ENCODE measurements around the gene SEMA4G.

SEMA4G gene

DNA sequence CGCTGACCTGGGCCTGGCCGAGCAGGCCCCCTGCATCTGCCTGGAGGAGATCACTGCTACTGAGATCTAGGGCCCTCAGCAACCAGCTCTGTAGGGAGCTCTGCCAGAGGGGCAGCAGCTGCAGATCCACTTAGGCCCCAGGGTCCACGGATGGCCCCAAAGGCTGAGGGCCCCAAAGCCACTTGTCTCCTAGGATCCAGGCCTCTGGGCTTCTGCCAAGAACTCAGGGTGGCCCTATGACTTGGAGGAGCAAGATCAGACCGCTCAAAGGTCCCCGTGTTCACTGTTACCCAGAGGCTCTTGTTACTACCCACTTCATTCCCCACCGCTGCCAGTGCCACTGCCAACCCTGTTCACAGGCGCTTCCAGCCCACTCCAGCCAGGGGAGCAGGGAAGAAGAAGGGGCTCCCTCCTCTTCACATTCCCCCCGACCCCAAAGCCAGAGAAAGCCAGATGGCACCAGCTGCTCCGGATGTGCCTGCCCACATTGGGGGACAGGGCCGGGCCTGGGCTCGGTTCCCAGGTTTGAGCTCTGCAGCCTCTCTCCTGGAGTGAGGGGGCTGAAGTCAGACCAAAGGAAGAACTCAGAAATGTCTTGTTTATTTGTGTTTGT, 37.9 kb downstream of the SEMA4G start:
- Histone ChIP-seq H3K27me3 (ENCODE audit: control insufficient read depth, insufficient read depth, low read length) (no peaks in the 10 kb centered on the region), H3K27ac (ENCODE audit: low read depth, low read length) (peak overlapping the region; percentile 27), H3K36me3 (ENCODE audit: control insufficient read depth, insufficient read depth, low read length) (peaks cover 19% of the 10 kb centered on the region), H3K4me3 (ENCODE audit: low read length) (no peak overlapping the region), H3K4me1 (ENCODE audit: control insufficient read depth, insufficient read depth, low read length) (peaks cover 14% of the 10 kb centered on the region), H3K9ac (ENCODE audit: low read length) (no peak overlapping the region)

DNA sequence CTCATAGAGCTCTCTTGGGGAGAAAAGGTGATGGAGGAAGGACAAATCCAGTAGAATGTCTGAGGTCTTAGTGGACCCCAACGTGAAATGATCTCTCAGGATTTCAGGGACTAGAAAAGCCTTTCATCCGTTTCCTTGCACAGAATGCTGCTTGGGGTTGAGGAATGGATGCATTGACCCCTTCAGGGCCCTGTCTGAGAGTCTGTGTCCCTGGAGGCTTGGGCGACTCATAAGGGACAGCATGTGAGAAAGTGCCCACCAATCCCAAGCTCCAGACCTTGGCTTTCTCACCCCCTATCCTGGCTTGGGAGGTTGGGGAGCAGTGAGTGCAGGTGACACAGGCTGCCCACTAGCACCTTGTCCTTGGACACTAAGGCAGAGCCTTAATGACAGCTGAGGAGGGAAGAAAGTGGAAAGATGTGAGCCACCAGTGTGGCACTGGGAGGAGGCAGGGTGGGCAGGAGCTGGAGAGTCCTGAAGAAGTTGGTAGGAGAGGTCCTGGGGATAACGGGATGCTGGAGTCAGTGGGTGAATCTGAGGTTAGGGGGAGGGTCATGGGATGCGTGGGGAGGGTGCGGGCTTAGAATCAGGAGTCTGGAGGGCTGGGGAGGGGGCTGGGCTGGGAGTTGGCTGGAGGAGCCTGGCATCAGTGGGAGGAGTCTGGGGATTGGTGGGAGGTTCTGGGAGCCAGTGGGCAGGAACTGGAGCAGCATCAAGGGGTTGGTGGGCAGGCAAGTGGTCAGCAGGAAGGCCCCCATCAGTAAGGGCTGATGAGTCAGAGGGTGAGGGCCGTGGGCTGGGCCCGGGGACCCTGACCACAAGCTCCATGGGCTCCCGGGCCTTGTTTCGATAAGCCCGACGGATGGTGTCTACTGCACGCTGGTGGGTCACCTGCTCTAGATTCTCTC, 38.9 kb downstream of the SEMA4G start:
- peak overlapping the region; percentile 44 for H3K27ac ChIP-seq (ENCODE audit: low read depth, low read length)
- no peaks in the 10 kb centered on the region for H3K27me3 ChIP-seq (ENCODE audit: control insufficient read depth, insufficient read depth, low read length)
- peaks cover 16% of the 10 kb centered on the region for H3K36me3 ChIP-seq (ENCODE audit: control insufficient read depth, insufficient read depth, low read length)
- H3K4me1 ChIP-seq (ENCODE audit: control insufficient read depth, insufficient read depth, low read length) = peaks cover 16% of the 10 kb centered on the region
- no peak overlapping the region for H3K4me3 ChIP-seq (ENCODE audit: low read length)
- H3K9ac ChIP-seq (ENCODE audit: low read length) = no peak overlapping the region

DNA sequence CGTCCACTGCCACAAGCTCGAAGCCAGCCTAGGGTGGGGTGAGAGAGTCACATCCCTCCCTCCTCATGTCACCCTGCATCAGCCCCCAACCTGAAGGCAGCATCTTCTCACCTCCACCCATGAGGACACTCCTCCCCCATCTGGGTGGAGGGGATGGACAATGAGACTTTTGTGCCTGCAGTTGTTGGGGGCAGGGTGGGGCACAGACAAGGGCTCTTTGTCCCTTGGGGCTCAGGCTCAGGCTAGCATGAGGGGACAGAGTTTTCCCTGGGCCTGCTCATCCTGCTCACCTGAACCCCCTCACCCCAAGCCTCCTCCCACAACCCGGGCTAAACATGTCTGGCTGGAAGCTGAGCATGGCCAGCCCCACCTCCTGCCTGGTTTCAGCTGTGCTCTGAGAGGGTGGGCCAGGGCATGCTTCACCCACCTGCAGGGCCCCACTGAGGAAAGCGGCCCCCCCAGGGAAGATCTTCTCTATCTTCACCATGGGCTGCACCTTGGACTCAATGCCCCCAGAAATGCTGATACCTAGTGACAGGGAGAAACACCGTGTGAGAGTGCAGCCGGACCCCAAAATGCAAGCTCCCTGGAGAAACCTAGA, 39.6 kb downstream of the SEMA4G start:
- Histone ChIP-seq H3K4me3 (ENCODE audit: low read length) (no peak overlapping the region), H3K27me3 (ENCODE audit: control insufficient read depth, insufficient read depth, low read length) (no peaks in the 10 kb centered on the region), H3K36me3 (ENCODE audit: control insufficient read depth, insufficient read depth, low read length) (peaks cover 11% of the 10 kb centered on the region), H3K27ac (ENCODE audit: low read depth, low read length) (peak overlapping the region; percentile 44), H3K4me1 (ENCODE audit: control insufficient read depth, insufficient read depth, low read length) (peaks cover 18% of the 10 kb centered on the region), H3K9ac (ENCODE audit: low read length) (no peak overlapping the region)

DNA sequence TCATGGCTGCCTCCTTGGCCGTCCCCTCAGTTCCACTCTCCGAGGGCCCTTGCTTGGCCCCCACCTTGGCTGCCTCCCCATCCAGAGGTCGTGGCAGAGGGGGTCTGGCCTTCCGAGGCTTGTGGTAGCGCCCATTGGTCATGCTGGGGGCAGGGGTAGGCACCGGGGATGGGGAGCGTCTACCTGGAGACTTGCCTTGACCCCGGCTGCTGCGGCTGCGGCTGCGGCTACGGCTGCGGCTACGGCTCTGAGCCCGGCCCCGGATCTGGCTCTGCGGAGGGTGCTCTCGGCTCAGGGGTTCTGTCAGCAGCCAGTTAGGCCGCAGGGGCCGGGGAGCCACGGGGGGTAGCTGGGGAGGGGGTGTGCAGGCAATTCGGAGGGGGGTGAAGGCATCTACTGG, 41.0 kb downstream of the SEMA4G start:
- Histone ChIP-seq H3K27me3 (ENCODE audit: control insufficient read depth, insufficient read depth, low read length) (no peaks in the 10 kb centered on the region), H3K4me1 (ENCODE audit: control insufficient read depth, insufficient read depth, low read length) (peaks cover 21% of the 10 kb centered on the region), H3K4me3 (ENCODE audit: low read length) (no peak overlapping the region), H3K27ac (ENCODE audit: low read depth, low read length) (no peak overlapping the region), H3K36me3 (ENCODE audit: control insufficient read depth, insufficient read depth, low read length) (peaks cover 4% of the 10 kb centered on the region), H3K9ac (ENCODE audit: low read length) (no peak overlapping the region)

DNA sequence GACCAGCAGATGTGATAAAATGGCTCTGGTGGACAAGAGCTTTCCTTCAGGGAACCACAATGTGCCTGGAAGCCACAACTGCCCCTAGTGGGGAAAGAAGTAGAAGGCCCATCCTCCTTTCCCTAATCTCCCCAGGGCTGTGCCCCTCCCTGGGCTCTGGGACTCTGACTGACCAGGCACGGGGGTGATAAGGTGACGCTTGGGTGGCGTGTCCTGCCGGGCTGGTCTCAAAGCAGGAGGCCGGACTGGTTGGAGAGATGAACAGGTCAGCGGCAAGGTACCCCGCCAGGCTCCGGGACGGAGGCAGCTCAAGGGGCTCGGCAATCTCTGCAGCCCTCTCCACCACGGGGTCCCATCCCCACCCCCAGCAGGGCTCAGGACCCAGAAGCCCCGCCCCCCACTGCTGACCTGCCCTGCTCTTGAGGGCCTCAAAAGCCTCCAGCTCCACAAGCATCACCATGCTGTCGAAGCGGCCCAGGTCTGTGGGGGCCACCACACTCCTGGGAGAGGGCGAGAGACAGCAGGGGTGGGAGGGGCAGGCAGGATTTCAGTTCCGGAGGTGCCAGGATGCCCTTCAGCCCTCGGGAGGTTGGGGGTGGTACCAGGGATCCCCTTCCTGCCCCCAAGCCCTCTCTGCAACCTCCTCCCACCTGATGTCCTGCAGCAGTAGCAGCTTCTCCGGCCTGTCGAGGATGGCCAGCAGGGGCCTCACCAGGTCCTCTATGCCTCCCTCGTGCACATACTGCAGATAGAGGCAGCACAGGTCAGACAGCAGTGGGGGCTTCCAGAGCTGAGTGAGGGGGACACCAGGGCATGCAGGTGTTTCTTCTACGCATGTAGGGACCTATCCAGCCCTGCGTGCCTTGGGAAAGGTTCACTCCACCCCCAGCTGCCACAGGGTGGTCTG, 42.5 kb downstream of the SEMA4G start:
- H3K36me3 ChIP-seq (ENCODE audit: control insufficient read depth, insufficient read depth, low read length) = no peaks in the 10 kb centered on the region
- H3K9ac ChIP-seq (ENCODE audit: low read length) = no peak overlapping the region
- peaks cover 21% of the 10 kb centered on the region for H3K4me1 ChIP-seq (ENCODE audit: control insufficient read depth, insufficient read depth, low read length)
- no peak overlapping the region for H3K4me3 ChIP-seq (ENCODE audit: low read length)
- no peak overlapping the region for H3K27ac ChIP-seq (ENCODE audit: low read depth, low read length)
- H3K27me3 ChIP-seq (ENCODE audit: control insufficient read depth, insufficient read depth, low read length) = peaks cover 4% of the 10 kb centered on the region

DNA sequence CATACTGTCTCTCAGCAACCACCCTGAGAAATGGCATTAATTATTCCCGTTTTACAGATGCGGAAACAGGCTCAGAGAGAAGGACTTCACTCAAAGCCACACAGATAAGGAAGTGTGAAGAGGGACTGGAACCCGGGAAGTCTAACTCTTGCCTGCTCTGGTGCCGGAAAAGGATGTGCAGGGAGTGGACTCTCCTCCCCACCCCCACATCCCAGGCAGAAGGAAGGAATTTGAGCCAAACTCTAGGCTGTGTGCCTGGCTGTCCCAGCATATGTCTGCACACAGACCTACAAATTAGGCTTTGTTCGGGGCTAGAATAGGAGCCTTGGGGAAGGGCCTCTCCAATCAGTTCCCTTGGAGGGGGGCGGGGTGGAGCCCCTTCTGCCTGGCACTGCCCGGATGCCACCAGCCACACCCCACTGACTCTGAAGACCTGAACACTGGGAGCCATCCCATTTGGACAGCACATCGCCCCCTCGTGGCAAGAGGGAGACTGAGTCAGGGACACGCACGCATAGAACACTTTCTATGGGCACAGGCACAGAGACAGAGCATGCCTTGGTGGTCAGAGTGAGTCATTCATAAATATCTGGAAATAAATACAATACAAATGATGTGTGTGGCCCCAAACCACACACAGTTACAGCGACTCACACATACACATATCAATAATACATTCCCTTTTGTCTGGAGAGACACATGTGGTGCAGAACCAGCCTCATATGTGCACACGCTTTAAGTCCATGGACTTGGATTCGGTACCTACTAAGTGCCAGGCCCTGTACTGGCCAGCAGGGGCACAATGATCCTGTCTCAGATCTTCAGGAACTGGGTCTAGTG, 43.4 kb downstream of the SEMA4G start:
- Histone ChIP-seq H3K9ac (ENCODE audit: low read length) (no peak overlapping the region), H3K36me3 (ENCODE audit: control insufficient read depth, insufficient read depth, low read length) (no peaks in the 10 kb centered on the region), H3K4me1 (ENCODE audit: control insufficient read depth, insufficient read depth, low read length) (peaks cover 15% of the 10 kb centered on the region), H3K27ac (ENCODE audit: low read depth, low read length) (peak overlapping the region; percentile 36), H3K4me3 (ENCODE audit: low read length) (no peak overlapping the region), H3K27me3 (ENCODE audit: control insufficient read depth, insufficient read depth, low read length) (peaks cover 5% of the 10 kb centered on the region)

DNA sequence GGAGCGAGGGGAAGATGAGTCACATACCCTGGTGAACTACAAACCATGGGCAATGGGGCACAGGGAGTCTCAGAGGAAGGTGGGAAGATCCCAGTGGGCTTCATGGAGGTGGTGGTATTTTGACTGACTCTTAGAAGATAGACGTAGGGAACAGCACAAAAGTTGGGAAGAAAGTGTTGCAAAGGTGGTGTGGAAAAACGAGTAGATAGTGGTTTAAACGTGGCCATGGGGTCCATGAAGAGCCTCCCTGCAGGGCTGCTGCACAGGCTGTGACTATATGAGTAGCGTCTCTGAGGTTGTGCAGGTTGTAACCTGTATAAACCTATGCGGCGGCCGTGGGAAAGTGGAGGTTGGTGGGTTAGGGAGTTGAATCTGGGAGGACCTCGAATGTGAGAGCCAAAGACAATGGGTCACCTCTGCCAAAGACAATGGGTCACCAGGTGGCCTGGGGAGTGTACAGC, 44.1 kb downstream of the SEMA4G start:
- Histone ChIP-seq H3K27me3 (ENCODE audit: control insufficient read depth, insufficient read depth, low read length) (peaks cover 5% of the 10 kb centered on the region), H3K4me1 (ENCODE audit: control insufficient read depth, insufficient read depth, low read length) (peaks cover 11% of the 10 kb centered on the region), H3K36me3 (ENCODE audit: control insufficient read depth, insufficient read depth, low read length) (no peaks in the 10 kb centered on the region), H3K4me3 (ENCODE audit: low read length) (no peak overlapping the region), H3K27ac (ENCODE audit: low read depth, low read length) (peak overlapping the region; percentile 29), H3K9ac (ENCODE audit: low read length) (no peak overlapping the region)

DNA sequence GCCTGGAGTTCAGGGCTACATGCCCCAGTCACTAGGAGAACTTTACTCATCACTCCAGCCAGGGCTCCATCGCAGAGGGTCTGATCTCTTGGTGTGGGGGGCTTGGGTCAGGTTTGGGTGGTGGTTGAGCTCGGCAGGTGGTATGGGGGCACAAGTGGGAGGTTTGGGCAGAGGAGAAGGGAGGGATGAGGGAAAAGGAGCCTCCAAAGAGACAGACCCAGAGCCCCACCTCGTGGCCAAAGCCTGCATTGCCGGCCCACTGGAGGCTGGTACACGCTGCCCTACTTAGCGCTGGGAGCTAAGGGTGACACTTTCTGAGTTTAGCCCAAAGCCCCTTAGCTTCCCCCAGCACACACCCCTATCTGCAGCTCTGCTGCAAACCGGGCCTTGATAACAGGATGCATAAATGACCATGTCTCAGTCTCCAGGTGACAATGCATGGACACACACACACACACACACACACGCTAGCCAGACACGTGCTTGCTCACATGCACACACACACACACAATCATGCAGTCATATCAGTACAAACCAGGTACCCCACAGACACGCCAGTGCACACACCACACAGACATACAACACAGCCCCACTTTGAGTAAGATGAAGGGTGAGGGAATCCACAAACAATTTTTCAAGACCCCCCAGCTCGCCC, 45.1 kb downstream of the SEMA4G start:
- no peak overlapping the region for H3K4me3 ChIP-seq (ENCODE audit: low read length)
- no peak overlapping the region for H3K27ac ChIP-seq (ENCODE audit: low read depth, low read length)
- H3K27me3 ChIP-seq (ENCODE audit: control insufficient read depth, insufficient read depth, low read length) = peaks cover 5% of the 10 kb centered on the region
- no peak overlapping the region for H3K9ac ChIP-seq (ENCODE audit: low read length)
- H3K4me1 ChIP-seq (ENCODE audit: control insufficient read depth, insufficient read depth, low read length) = peaks cover 11% of the 10 kb centered on the region
- H3K36me3 ChIP-seq (ENCODE audit: control insufficient read depth, insufficient read depth, low read length) = no peaks in the 10 kb centered on the region

DNA sequence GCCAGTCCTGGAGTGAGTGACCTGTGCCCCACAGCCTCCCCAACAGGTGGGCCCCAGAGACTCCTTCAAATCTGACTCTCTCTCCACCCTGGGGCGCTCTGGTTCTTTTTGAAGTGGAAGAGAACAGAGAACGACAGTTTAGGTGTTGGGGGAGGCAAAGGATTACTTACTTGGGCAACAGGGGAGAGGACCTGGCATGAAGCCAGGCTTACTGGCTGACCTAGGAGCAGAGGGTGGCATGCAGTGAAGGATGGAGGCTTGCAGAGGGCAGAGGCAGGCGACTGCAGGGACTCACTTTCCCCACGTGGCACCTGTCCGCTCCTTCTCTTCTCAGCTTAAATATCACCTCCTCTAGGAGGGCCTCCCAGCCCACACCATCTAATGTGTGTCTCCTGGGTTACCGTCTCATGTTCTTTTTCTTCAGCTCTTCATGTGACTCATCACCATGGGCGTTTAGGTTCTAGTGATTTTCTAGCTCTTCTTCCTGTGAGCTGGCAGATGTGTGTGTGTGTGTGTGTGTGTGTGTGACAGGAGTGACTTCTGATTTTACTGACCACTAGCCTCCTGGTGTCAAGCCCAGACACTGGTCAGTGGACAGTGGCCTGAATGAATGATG, 45.8 kb downstream of the SEMA4G start:
- Histone ChIP-seq H3K27ac (ENCODE audit: low read depth, low read length) (no peak overlapping the region), H3K4me1 (ENCODE audit: control insufficient read depth, insufficient read depth, low read length) (peaks cover 11% of the 10 kb centered on the region), H3K36me3 (ENCODE audit: control insufficient read depth, insufficient read depth, low read length) (no peaks in the 10 kb centered on the region), H3K27me3 (ENCODE audit: control insufficient read depth, insufficient read depth, low read length) (peaks cover 5% of the 10 kb centered on the region), H3K9ac (ENCODE audit: low read length) (no peak overlapping the region), H3K4me3 (ENCODE audit: low read length) (no peak overlapping the region)

DNA sequence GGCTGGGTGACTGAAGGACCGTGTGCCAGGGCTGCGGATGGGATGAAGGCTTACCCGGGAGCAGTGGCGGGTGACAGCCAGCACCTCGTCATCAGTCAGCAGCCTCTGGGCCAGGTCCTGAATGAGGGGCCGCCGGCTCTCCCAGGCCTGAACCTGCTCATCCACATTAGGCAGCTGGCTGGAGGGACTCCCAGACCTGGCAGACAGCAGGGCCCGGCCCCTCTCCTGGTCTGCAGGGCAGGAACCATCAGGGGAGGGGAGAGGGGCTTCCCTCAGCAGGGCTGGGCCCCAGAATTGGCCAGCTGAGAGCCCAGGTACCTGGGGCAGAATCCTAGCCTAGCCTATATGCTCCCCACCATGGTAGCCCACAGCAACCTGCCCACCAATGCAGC, 46.3 kb downstream of the SEMA4G start:
- peaks cover 11% of the 10 kb centered on the region for H3K4me1 ChIP-seq (ENCODE audit: control insufficient read depth, insufficient read depth, low read length)
- no peak overlapping the region for H3K27ac ChIP-seq (ENCODE audit: low read depth, low read length)
- no peak overlapping the region for H3K9ac ChIP-seq (ENCODE audit: low read length)
- H3K36me3 ChIP-seq (ENCODE audit: control insufficient read depth, insufficient read depth, low read length) = no peaks in the 10 kb centered on the region
- H3K4me3 ChIP-seq (ENCODE audit: low read length) = no peak overlapping the region
- peaks cover 5% of the 10 kb centered on the region for H3K27me3 ChIP-seq (ENCODE audit: control insufficient read depth, insufficient read depth, low read length)

DNA sequence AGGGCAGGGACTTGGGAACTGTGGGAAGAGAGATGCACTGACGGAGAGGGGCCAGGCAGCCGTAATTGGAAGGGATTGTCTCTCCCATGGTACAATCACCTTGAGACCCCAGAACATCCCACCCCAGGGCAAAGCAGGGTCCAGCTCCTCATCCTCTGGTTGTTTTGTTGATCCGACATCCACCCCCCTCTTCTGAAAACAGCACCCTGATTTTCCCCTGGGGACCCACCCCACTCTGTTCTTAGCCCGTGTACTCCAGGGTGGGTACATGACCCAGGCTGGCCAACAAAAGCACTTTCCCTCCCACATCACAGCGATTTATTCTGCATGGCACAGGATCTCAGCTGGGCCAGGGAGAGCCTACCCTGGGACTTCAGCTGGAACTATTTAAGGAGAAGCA, 47.5 kb downstream of the SEMA4G start:
- H3K4me3 ChIP-seq (ENCODE audit: low read length) = no peak overlapping the region
- peaks cover 11% of the 10 kb centered on the region for H3K4me1 ChIP-seq (ENCODE audit: control insufficient read depth, insufficient read depth, low read length)
- H3K36me3 ChIP-seq (ENCODE audit: control insufficient read depth, insufficient read depth, low read length) = no peaks in the 10 kb centered on the region
- no peak overlapping the region for H3K9ac ChIP-seq (ENCODE audit: low read length)
- no peak overlapping the region for H3K27ac ChIP-seq (ENCODE audit: low read depth, low read length)
- H3K27me3 ChIP-seq (ENCODE audit: control insufficient read depth, insufficient read depth, low read length) = peaks cover 5% of the 10 kb centered on the region

Data from rectal smooth muscle tissue (tissue), 1 donor.